ENCODE data around the gene PSD4. TPM values are rescaled to one million over a fixed set of nuclear protein-coding genes. Genes with fewer than 3 reads are reported as not detected.

PSD4 gene
- total and polyA plus RNA-seq, 10 of the 15 experiments (the other 5 are each of a cell fraction or from before 2014, with no cell fraction given): 0.68 to 114 (median 35.1) TPM

DNA sequence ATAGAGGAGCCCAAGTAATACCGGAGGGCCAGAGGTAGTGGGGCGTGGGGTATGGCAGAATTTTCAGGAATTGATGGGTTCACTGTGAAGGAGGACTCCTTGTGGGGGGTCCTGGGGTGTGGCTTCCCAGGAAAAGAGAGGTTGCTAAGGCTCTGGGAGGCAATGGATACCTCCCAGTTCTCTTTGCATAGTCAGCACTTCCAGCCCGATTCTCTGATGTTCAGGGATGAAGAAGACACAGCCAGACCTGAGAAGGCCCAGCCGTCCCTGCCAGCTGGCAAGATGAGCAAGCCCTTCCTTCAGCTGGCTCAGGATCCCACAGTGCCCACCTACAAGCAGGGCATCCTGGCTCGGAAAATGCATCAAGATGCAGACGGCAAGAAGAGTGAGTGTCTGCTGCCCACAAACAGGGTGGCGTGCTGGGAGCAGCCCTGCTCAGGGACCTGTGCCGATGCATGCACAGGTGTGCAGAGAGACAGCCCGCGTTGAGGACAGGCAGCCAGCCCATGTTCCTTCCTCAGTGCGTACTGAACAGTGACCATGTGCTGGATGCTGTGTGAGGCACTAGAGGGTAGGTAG, 22.2 kb downstream of the PSD4 start:
- Histone ChIP-seq H3K36me3 (ENCODE audit: control insufficient read depth in 2 of 2, insufficient read depth in 2 of 2, low read length in 1 of 2) (peaks cover 49 to 56% of the 10 kb centered on the region in 2 experiments), H3K27me3 (replicated peaks in 1 of 2; ENCODE audit: control insufficient read depth in 2 of 2, insufficient read depth in 2 of 2, low read length in 1 of 2) (no peaks in the 10 kb centered on the region), H3K4me1 (ENCODE audit: control insufficient read depth, insufficient read depth, low read length) (no peaks in the 10 kb centered on the region), H2AFZ (ENCODE audit: control insufficient read depth, low read depth, low read length) (no peak overlapping the region), H3K27ac (ENCODE audit: control insufficient read depth, insufficient read depth) (no peak overlapping the region), H3K9ac (ENCODE audit: control insufficient read depth, insufficient read depth, low read length) (no peak overlapping the region), H3K4me3 (no peak overlapping the region), H4K20me1 (ENCODE audit: control insufficient read depth, insufficient read depth) (no peaks in the 10 kb centered on the region), H3K79me2 (ENCODE audit: control insufficient read depth, insufficient read depth, low read length) (no peaks in the 10 kb centered on the region), H3K4me2 (ENCODE audit: control insufficient read depth, insufficient read depth) (no peak overlapping the region), H3K9me3 (replicated peaks; ENCODE audit: control insufficient read depth, insufficient read depth, low read length) (no peaks in the 10 kb centered on the region; the same call in 2 of the 3 replicates)
- ChIA-PET SMC1A (ENCODE audit: uncharacterized antibody, unreplicated experiment) (no interaction called here), POLR2A (interaction anchor here (0.9 kb wide), 1 partner anchor 10 kb away, joined by 3 read pairs; no protein-coding TSS in a partner anchor), CTCF (interaction anchor here (4.1 to 12.2 kb wide), 3 partner anchors 14 to 59 kb away, joined by 29 to 106 read pairs (median 97); partner anchors contain the start of gene PSD4), RAD21 (ENCODE audit: unreplicated experiment) (interaction anchor here (4.4 kb wide), 1 partner anchor 58 kb away, joined by 37 read pairs; no protein-coding TSS in a partner anchor)
- WGBS (ENCODE audit: insufficient coverage, insufficient replicate concordance, low lambda C conversion rate, missing lambda C conversion rate): 93% methylated on average over 11 of the region's 11 CpGs
- ATAC-seq (no peak), FAIRE-seq (no peak), DNase-seq (ENCODE audit: low read depth, low spot score) (no peak)
- TF ChIP-seq CHD1 (IDR thresholded peaks at IDR 0.05; ENCODE audit: low read depth, low read length) (no peak), POLR2A (IDR thresholded peaks at IDR 0.05; ENCODE audit: low read depth, low read length) (peak; percentile 50; the same call in 1 of the 2 replicates), BACH1 (IDR thresholded peaks at IDR 0.05; ENCODE audit: borderline replicate concordance) (no peak)
- BruUV-seq (replicated peaks): no TSS peak
- in situ Hi-C loops (cut with MboI): no loop called here
- intact Hi-C loops (cut with micrococcal nuclease; ENCODE audit: unreplicated experiment): no loop called here

DNA sequence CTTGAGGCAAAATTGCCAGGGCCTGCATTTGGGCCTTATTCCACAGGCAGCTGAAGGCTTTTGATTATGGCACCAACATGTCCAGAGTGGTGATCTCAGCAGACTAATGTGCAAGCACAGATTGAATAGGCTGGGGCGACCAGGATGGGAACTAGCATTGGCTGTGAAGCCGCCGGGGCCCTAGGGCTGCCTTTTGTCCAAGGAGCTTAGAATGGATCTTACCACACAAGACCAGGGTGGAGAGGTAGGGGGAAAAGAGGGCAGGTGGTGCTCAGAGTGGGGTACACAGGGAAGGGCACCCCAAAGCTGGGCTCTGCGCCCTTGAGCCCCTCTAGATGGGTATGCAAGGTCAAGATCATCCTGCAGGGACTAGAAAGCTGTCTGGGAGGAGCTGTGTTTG, 23.1 kb downstream of the PSD4 start:
- intact Hi-C loops (cut with micrococcal nuclease; ENCODE audit: unreplicated experiment): no loop called here
- Histone ChIP-seq H3K79me2 (ENCODE audit: control insufficient read depth, insufficient read depth, low read length) (no peaks in the 10 kb centered on the region), H3K4me1 (ENCODE audit: control insufficient read depth, insufficient read depth, low read length) (no peaks in the 10 kb centered on the region), H2AFZ (ENCODE audit: control insufficient read depth, low read depth, low read length) (no peak overlapping the region), H3K27me3 (replicated peaks in 1 of 2; ENCODE audit: control insufficient read depth in 2 of 2, insufficient read depth in 2 of 2, low read length in 1 of 2) (no peaks in the 10 kb centered on the region), H3K9me3 (replicated peaks; ENCODE audit: control insufficient read depth, insufficient read depth, low read length) (no peaks in the 10 kb centered on the region; the same call in 2 of the 3 replicates), H3K4me2 (ENCODE audit: control insufficient read depth, insufficient read depth) (no peak overlapping the region), H4K20me1 (ENCODE audit: control insufficient read depth, insufficient read depth) (no peaks in the 10 kb centered on the region), H3K36me3 (ENCODE audit: control insufficient read depth in 2 of 2, insufficient read depth in 2 of 2, low read length in 1 of 2) (peaks cover 55 to 58% of the 10 kb centered on the region in 2 experiments), H3K27ac (ENCODE audit: control insufficient read depth, insufficient read depth) (no peak overlapping the region), H3K4me3 (no peak overlapping the region), H3K9ac (ENCODE audit: control insufficient read depth, insufficient read depth, low read length) (no peak overlapping the region)
- POLR2A ChIA-PET: interaction anchor here (0.9 kb wide), 1 partner anchor 9 kb away, joined by 3 read pairs; no protein-coding TSS in a partner anchor
- TF ChIP-seq POLR2A (IDR thresholded peaks at IDR 0.05; ENCODE audit: low read depth, low read length) (peak; percentile 26; the same call in 1 of the 2 replicates), MTA3 (IDR thresholded peaks at IDR 0.05; ENCODE audit: borderline replicate concordance, low read length) (no peak)
- in situ Hi-C loops (cut with MboI): no loop called here
- WGBS (ENCODE audit: insufficient coverage, insufficient replicate concordance, low lambda C conversion rate, missing lambda C conversion rate): 100% methylated on average over 4 of the region's 4 CpGs
- CTCF ChIA-PET: interaction anchor here (4.1 to 12.2 kb wide), 3 partner anchors 15 to 60 kb away, joined by 29 to 106 read pairs (median 97); partner anchors contain the start of gene PSD4
- ATAC-seq (no peak), DNase-seq (ENCODE audit: low read depth, low spot score) (no peak), FAIRE-seq (no peak)
- TSS peak; percentile 32 for BruUV-seq (replicated peaks)
- SMC1A ChIA-PET (ENCODE audit: uncharacterized antibody, unreplicated experiment): interaction anchor here (2.3 kb wide), 1 partner anchor 22 kb away, joined by 8 read pairs; no protein-coding TSS in a partner anchor
- RAD21 ChIA-PET (ENCODE audit: unreplicated experiment): interaction anchor here (4.4 kb wide), 1 partner anchor 59 kb away, joined by 37 read pairs; no protein-coding TSS in a partner anchor

Measured in GM12878 (cell line).